A549 (cell line): Measurements from ENCODE around the gene ATP6V0C. TPM values are rescaled to one million over a fixed set of nuclear protein-coding genes. Genes with fewer than 3 reads are reported as not detected.

ENCODE experiments used
- ATAC-seq, 2 experiments: fragments of 200-7000 bp in 1 of 2; fragments of >200 bp in 1 of 2; cut with Nextera tagmentation in 1 of 2; cut with Tn5 transposase in 1 of 2; 3 replicates each; pipeline versions ENCODE4 v1.8.0 to v1.9.1; 2018 to 2020; ENCODE audit warnings: mild to moderate bottlenecking in 1 of 2, moderate library complexity in 1 of 2
- CTCF ChIA-PET: fragments of 300-600 bp; sonication (Branson Sonifier 250); formaldehyde crosslinking; extraction: SDS; loops from one replicate; lab custom pipeline; 2021; ENCODE audit warnings: antibody characterized with exemption, inconsistent platforms; lab: Yijun Ruan, JAX
- POLR2A ChIA-PET: fragments of 350-600 bp; formaldehyde crosslinking; extraction: SDS; loops from one replicate; lab custom pipeline; 2021; ENCODE audit warnings: antibody characterized with exemption, inconsistent platforms; lab: Yijun Ruan, JAX
- DNase-seq, 2 experiments: peaks; one replicate each; pipeline versions ENCODE4 v3.0.0 to v3.0.0-alpha.2; 2011 to 2016; ENCODE audit warnings: low read depth in 1 of 2, low spot score in 1 of 2
- FAIRE-seq: peaks from 2 replicates; lab custom pipeline; 2011; peaks lifted over from hg19 to GRCh38; lab: Jason Lieb, UNC
- H3K27ac ChIP-seq, 2 experiments: fragments of >200 bp; sonication (Bioruptor Twin); formaldehyde crosslinking; 3 replicates each; pipeline ENCODE4 v1.5.1; 2016 to 2017
- H3K4me1 ChIP-seq: fragments of >200 bp; sonication (Bioruptor Twin); formaldehyde crosslinking; 3 replicates; pipeline ENCODE4 v1.6.1; 2016
- H3K4me2 ChIP-seq: fragments of >200 bp; sonication (Bioruptor Twin); formaldehyde crosslinking; 3 replicates; pipeline ENCODE4 v1.6.1; 2016
- H3K4me3 ChIP-seq: fragments of >200 bp; sonication (Bioruptor Twin); formaldehyde crosslinking; 3 replicates; pipeline ENCODE4 v1.5.1; 2016
- H3K9me3 ChIP-seq: fragments of >200 bp; sonication (Bioruptor Twin); formaldehyde crosslinking; 3 replicates; pipeline ENCODE4 v1.6.1; 2016
- BHLHE40 ChIP-seq: IDR thresholded peaks from 2 replicates; pipeline ENCODE4 v1.6.1; 2012; ENCODE audit warnings: low read depth, low read length, inconsistent platforms
- CBX2 ChIP-seq: fragments of 200-600 bp; sonication (generic); IDR thresholded peaks from 2 replicates; pipeline ENCODE4 v1.6.1; 2016; ENCODE audit warnings: low read depth, mild to moderate bottlenecking, borderline replicate concordance
- CBX8 ChIP-seq: fragments of 200-600 bp; sonication (generic); IDR thresholded peaks from 2 replicates; pipeline ENCODE4 v1.6.1; 2016
- CHD2 ChIP-seq: fragments of 150-350 bp; IDR thresholded peaks from 2 replicates; pipeline ENCODE4 v1.6.1; 2014; ENCODE audit warnings: low read length; ENCODE audit not compliant: partially characterized antibody
- CHD4 ChIP-seq: fragments of 200-600 bp; sonication (generic); IDR thresholded peaks from 2 replicates; pipeline ENCODE4 v1.6.1; 2016; ENCODE audit warnings: antibody characterized with exemption, mild to moderate bottlenecking, borderline replicate concordance
- EHF ChIP-seq: fragments of 250-450 bp; sonication (Bioruptor Pico); IDR thresholded peaks from 2 replicates; pipeline ENCODE4 v1.5.0; 2020; ENCODE audit warnings: mild to moderate bottlenecking
- EHMT2 ChIP-seq: fragments of 200-600 bp; sonication (generic); IDR thresholded peaks from 2 replicates; pipeline ENCODE4 v1.6.1; 2016; ENCODE audit warnings: antibody characterized with exemption, low read depth, mild to moderate bottlenecking, moderate library complexity
- FOSL2 ChIP-seq, 2 experiments: fragments of 450-650 bp in 1 of 2; fragments of >200 bp in 1 of 2; sonication (Bioruptor Twin) in 1 of 2; formaldehyde crosslinking; IDR thresholded peaks; 2 replicates each; pipeline versions ENCODE4 v1.5.0 to v1.6.1; 2016 to 2020; ENCODE audit warnings: mild to moderate bottlenecking in 1 of 2, moderate library complexity in 1 of 2
- FOXS1 ChIP-seq: fragments of 250-450 bp; sonication (Bioruptor Pico); IDR thresholded peaks from 2 replicates; pipeline ENCODE4 v1.5.0; 2020; ENCODE audit warnings: mild to moderate bottlenecking, moderate library complexity
- GATA3 ChIP-seq: IDR thresholded peaks from 2 replicates; pipeline ENCODE4 v1.6.1; 2012; ENCODE audit warnings: borderline replicate concordance
- HEYL ChIP-seq: fragments of 250-450 bp; sonication (Bioruptor Pico); IDR thresholded peaks from 2 replicates; pipeline ENCODE4 v1.8.0; 2021; ENCODE audit warnings: mild to moderate bottlenecking, moderate library complexity
- HOXA7 ChIP-seq: fragments of 250-450 bp; sonication (Bioruptor Pico); IDR thresholded peaks from 2 replicates; pipeline ENCODE4 v1.5.0; 2020; ENCODE audit warnings: mild to moderate bottlenecking, moderate library complexity
- HOXB5 ChIP-seq: fragments of 250-450 bp; sonication (Bioruptor Pico); IDR thresholded peaks from 2 replicates; pipeline ENCODE4 v1.5.0; 2020; ENCODE audit warnings: mild to moderate bottlenecking, moderate library complexity
- JUN ChIP-seq, 2 experiments: fragments of >200 bp; sonication (Bioruptor Twin); formaldehyde crosslinking; IDR thresholded peaks; 2 replicates in 1 of 2; 3 replicates in 1 of 2; pipeline ENCODE4 v1.6.1; 2016 to 2017
- JUNB ChIP-seq: fragments of >200 bp; sonication (Bioruptor Twin); formaldehyde crosslinking; IDR thresholded peaks from 2 replicates; pipeline ENCODE4 v1.6.1; 2016
- KDM5A ChIP-seq: fragments of 200-600 bp; sonication (generic); IDR thresholded peaks from 2 replicates; pipeline ENCODE4 v1.6.1; 2016; ENCODE audit warnings: antibody characterized with exemption, mild to moderate bottlenecking
- MAFK ChIP-seq: fragments of 450-650 bp; IDR thresholded peaks from 2 replicates; pipeline ENCODE4 v1.6.1; 2014; ENCODE audit not compliant: partially characterized antibody
- NPAS2 ChIP-seq: fragments of 250-450 bp; sonication (Bioruptor Pico); IDR thresholded peaks from 2 replicates; pipeline ENCODE4 v1.8.0; 2022; ENCODE audit warnings: mild to moderate bottlenecking, moderate library complexity, borderline replicate concordance
- PHF8 ChIP-seq: fragments of 200-600 bp; sonication (generic); IDR thresholded peaks from 2 replicates; pipeline ENCODE4 v1.6.1; 2016; ENCODE audit warnings: low read depth, mild to moderate bottlenecking, antibody characterized with exemption, moderate library complexity, borderline replicate concordance
- POLR2A ChIP-seq: IDR thresholded peaks from 2 replicates; pipeline ENCODE4 v1.6.1; 2012; ENCODE audit warnings: mild to moderate bottlenecking, low read length
- RARB ChIP-seq: fragments of 250-450 bp; sonication (Bioruptor Pico); IDR thresholded peaks from 2 replicates; pipeline ENCODE4 v1.8.0; 2021; ENCODE audit warnings: mild to moderate bottlenecking, moderate library complexity
- RFX5 ChIP-seq: fragments of 450-650 bp; IDR thresholded peaks from 2 replicates; pipeline ENCODE4 v1.7.1; 2014; ENCODE audit warnings: antibody characterized with exemption, mild to moderate bottlenecking, moderate library complexity
- RNF2 ChIP-seq: fragments of 200-600 bp; sonication (generic); IDR thresholded peaks from 2 replicates; pipeline ENCODE4 v1.6.1; 2016; ENCODE audit warnings: low read depth, mild to moderate bottlenecking, antibody characterized with exemption, moderate library complexity, borderline replicate concordance
- SMC3 ChIP-seq: fragments of >200 bp; sonication (Bioruptor Twin); formaldehyde crosslinking; IDR thresholded peaks from 3 replicates; pipeline ENCODE4 v1.6.1; 2018; ENCODE audit warnings: inconsistent platforms
- SREBF2 ChIP-seq: fragments of 450-650 bp; IDR thresholded peaks from 2 replicates; pipeline ENCODE4 v1.6.1; 2014; ENCODE audit warnings: mild to moderate bottlenecking, moderate library complexity
- TFCP2L1 ChIP-seq: fragments of 250-450 bp; sonication (Bioruptor Pico); IDR thresholded peaks from 2 replicates; pipeline ENCODE4 v1.5.0; 2021; ENCODE audit warnings: mild to moderate bottlenecking
- TP53 ChIP-seq: fragments of 250-450 bp; sonication (Bioruptor Pico); IDR thresholded peaks from 2 replicates; pipeline ENCODE4 v1.5.0; 2021; ENCODE audit warnings: mild to moderate bottlenecking, moderate library complexity
- ZC3H11A ChIP-seq: fragments of 450-650 bp; IDR thresholded peaks from 2 replicates; pipeline ENCODE4 v1.6.1; 2014; ENCODE audit warnings: antibody characterized with exemption, mild to moderate bottlenecking
- ZFP36 ChIP-seq: fragments of 450-650 bp; IDR thresholded peaks from 2 replicates; pipeline ENCODE4 v1.6.1; 2014; ENCODE audit warnings: borderline replicate concordance; ENCODE audit not compliant: partially characterized antibody
- ZNF302 ChIP-seq: fragments of 250-450 bp; sonication (Bioruptor Pico); IDR thresholded peaks from 2 replicates; pipeline ENCODE4 v1.9.0; 2021; ENCODE audit warnings: inconsistent platforms, mild to moderate bottlenecking, moderate library complexity
- ZSCAN20 ChIP-seq: fragments of 250-450 bp; sonication (Bioruptor Pico); IDR thresholded peaks from 2 replicates; pipeline ENCODE4 v1.8.0; 2022; ENCODE audit warnings: mild to moderate bottlenecking, moderate library complexity
- WGBS: methylation state at CpG from one replicate; pipeline ENCODE4 v1.1.6; 2017; ENCODE audit errors: missing lambda C conversion rate; 5-methylcytosine and 5-hydroxymethylcytosine counted together
- polyA minus RNA-seq: library from RNA; depleted of rRNA, polyadenylated mRNA; stranded (reverse); fragments of >200 nt; gene quantifications from 2 replicates; pipeline ENCODE4 v1.2.3, GENCODE V29; 2011; rRNA and poly(A)+ RNA removed
- polyA plus RNA-seq, 4 experiments: library from polyadenylated mRNA; depleted of rRNA in 3 of 4; stranded (reverse); fragments of >200 nt; fragmentation: RNase III in 1 of 4; extraction: RNeasy Plus Mini Kit Qiagen cat#74134 plus additional on column Dnase treatment in 1 of 4; gene quantifications; 2 replicates in 3 of 4; 3 replicates in 1 of 4; pipeline ENCODE4 v1.2.3, GENCODE V29; 2011 to 2017
- TF ChIP-seq, protein P1 (sequence below): IDR thresholded peaks from 2 replicates; pipeline ENCODE4 v1.6.1; 2012; ENCODE audit warnings: low read depth, borderline replicate concordance
- TF ChIP-seq, protein P2 (sequence below): fragments of >200 bp; sonication (Bioruptor Twin); formaldehyde crosslinking; IDR thresholded peaks from 3 replicates; pipeline ENCODE4 v1.6.1; 2016
- TF ChIP-seq, protein P3 (sequence below): fragments of 200-600 bp; sonication (generic); IDR thresholded peaks from 2 replicates; pipeline ENCODE4 v1.6.1; 2016; ENCODE audit warnings: antibody characterized with exemption, mild to moderate bottlenecking, moderate library complexity
- TF ChIP-seq, protein P4 (sequence below): IDR thresholded peaks from 2 replicates; pipeline ENCODE4 v1.6.1; 2012
- TF ChIP-seq, protein P5 (sequence below): fragments of >200 bp; sonication (Bioruptor Twin); formaldehyde crosslinking; IDR thresholded peaks from 2 replicates; pipeline ENCODE4 v1.6.1; 2016

Gene ATP6V0C
- polyA plus RNA-seq (2011; rRNA removed) (9.4 and 14.7 TPM in 2 replicates), polyA plus RNA-seq (2017; fragmentation: RNase III; extraction: RNeasy Plus Mini Kit Qiagen cat#74134 plus additional on column Dnase treatment) (152 to 153 TPM (median 153 TPM) in 3 replicates), polyA minus RNA-seq (15.8 and 32.8 TPM in 2 replicates)
- 93.2 and 106 TPM in 2 replicates for polyA plus RNA-seq (2012; cell fraction: cytosol; rRNA removed)
- polyA plus RNA-seq (2012; cell fraction: nucleus; rRNA removed): 111 and 115 TPM in 2 replicates

DNA sequence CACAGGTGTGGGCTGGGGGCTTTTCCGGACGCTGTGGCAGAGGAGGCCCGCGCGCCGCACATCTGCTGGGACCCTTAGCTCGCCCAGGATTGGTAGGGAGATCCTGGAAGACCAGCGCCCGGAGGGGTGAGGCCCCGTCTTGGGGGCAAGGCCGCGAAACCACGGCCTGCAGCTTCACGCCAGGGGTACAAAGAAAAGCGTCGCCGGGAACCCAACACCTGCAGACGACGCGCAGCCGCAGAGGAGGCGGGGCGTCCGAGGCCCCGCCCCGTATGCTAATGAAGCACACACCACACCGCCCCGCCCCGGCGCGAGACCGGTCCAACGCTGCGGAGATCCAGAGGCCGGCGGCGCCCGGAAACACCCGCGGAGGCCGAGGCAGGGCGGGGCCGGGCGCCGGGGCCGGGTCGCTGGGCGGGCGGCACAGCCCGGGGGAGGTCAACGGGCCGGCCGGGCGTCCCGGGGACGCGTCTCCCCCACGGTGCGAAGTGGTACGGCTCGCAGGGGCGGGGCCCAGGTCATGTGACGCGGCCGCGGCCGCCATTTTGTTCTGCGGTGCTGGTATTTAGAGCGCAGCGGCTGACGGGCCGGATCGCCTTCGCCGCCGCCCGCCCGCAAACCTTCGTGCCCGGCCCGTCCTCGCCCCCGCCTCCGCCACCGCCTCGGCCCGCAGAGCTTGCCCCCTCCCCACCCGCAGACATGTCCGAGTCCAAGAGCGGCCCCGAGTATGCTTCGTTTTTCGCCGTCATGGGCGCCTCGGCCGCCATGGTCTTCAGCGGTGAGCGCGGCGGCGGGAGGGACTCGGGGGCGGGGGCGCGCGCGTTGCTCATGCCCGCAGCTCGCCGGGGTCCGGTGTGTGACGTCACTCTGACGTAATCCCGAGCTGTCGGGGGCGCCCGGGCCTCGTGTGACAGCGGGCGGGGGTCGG lies at the start of gene ATP6V0C:
Gene ATP6V0C, plus strand, starts transcription at position 548 of the 928 bp plus-strand sequence. Its CDS starts 152 bp downstream, at position 700.
- Histone ChIP-seq H3K4me1 (peaks cover 29% of the 10 kb centered on the region), H3K4me3 (peak within 1 kb of the TSS; percentile 84), H3K27ac (peak within 1 kb of the TSS; percentile 98 to 99), H3K4me2 (peak within 1 kb of the TSS; percentile 99), H3K9me3 (no peaks in the 10 kb centered on the region)
- peak; percentile 67 to 87 for ATAC-seq
- no peak for FAIRE-seq
- ChIA-PET CTCF (interaction anchor here (2.4 to 8.0 kb wide), 2 partner anchors 12 to 18 kb away, joined by 8 to 91 read pairs; partner anchors contain the start of gene CEMP1), POLR2A (no interaction called here)
- 40% methylated on average over 16 of the region's 122 CpGs for WGBS
- DNase-seq: peak; percentile 86
- TF ChIP-seq GATA3: no peak
- TF ChIP-seq, protein P1, sequence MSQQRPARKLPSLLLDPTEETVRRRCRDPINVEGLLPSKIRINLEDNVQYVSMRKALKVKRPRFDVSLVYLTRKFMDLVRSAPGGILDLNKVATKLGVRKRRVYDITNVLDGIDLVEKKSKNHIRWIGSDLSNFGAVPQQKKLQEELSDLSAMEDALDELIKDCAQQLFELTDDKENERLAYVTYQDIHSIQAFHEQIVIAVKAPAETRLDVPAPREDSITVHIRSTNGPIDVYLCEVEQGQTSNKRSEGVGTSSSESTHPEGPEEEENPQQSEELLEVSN: peak; percentile 68
- no peak for TF ChIP-seq CBX2
- no peak for TF ChIP-seq CHD2
- TF ChIP-seq TP53 (CRISPR knock-in tag): no peak
- TF ChIP-seq, protein P2, sequence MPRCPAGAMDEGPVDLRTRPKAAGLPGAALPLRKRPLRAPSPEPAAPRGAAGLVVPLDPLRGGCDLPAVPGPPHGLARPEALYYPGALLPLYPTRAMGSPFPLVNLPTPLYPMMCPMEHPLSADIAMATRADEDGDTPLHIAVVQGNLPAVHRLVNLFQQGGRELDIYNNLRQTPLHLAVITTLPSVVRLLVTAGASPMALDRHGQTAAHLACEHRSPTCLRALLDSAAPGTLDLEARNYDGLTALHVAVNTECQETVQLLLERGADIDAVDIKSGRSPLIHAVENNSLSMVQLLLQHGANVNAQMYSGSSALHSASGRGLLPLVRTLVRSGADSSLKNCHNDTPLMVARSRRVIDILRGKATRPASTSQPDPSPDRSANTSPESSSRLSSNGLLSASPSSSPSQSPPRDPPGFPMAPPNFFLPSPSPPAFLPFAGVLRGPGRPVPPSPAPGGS: peak; percentile 87; the same call in 2 of the 3 replicates
- 0 out of 2 replicates have a peak, but pooled peaks have one; percentile 27 for TF ChIP-seq RFX5
- no peak for TF ChIP-seq EHMT2
- TF ChIP-seq RNF2: 0 out of 2 replicates have a peak, but pooled peaks have one; percentile 76
- TF ChIP-seq CHD4: no peak
- peak; percentile 90 for TF ChIP-seq POLR2A
- peak; percentile 66 for TF ChIP-seq BHLHE40
- TF ChIP-seq FOSL2 (IDR thresholded peaks at IDR 0.05): no peak
- TF ChIP-seq FOSL2 (CRISPR knock-in tag; IDR thresholded peaks at IDR 0.05): peak; percentile 26; the same call in 1 of the 2 replicates
- peak; percentile 97 for TF ChIP-seq PHF8
- TF ChIP-seq RARB (CRISPR knock-in tag): no peak
- no peak for TF ChIP-seq HOXA7
- no peak for TF ChIP-seq JUNB
- TF ChIP-seq EHF (CRISPR knock-in tag): no peak
- no peak for TF ChIP-seq SREBF2
- TF ChIP-seq SMC3: no peak
- no peak for TF ChIP-seq ZFP36
- TF ChIP-seq TFCP2L1 (CRISPR knock-in tag): no peak
- no peak for TF ChIP-seq NPAS2 (CRISPR knock-in tag)
- TF ChIP-seq, protein P3, sequence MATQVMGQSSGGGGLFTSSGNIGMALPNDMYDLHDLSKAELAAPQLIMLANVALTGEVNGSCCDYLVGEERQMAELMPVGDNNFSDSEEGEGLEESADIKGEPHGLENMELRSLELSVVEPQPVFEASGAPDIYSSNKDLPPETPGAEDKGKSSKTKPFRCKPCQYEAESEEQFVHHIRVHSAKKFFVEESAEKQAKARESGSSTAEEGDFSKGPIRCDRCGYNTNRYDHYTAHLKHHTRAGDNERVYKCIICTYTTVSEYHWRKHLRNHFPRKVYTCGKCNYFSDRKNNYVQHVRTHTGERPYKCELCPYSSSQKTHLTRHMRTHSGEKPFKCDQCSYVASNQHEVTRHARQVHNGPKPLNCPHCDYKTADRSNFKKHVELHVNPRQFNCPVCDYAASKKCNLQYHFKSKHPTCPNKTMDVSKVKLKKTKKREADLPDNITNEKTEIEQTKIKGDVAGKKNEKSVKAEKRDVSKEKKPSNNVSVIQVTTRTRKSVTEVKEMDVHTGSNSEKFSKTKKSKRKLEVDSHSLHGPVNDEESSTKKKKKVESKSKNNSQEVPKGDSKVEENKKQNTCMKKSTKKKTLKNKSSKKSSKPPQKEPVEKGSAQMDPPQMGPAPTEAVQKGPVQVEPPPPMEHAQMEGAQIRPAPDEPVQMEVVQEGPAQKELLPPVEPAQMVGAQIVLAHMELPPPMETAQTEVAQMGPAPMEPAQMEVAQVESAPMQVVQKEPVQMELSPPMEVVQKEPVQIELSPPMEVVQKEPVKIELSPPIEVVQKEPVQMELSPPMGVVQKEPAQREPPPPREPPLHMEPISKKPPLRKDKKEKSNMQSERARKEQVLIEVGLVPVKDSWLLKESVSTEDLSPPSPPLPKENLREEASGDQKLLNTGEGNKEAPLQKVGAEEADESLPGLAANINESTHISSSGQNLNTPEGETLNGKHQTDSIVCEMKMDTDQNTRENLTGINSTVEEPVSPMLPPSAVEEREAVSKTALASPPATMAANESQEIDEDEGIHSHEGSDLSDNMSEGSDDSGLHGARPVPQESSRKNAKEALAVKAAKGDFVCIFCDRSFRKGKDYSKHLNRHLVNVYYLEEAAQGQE: no peak
- peak; percentile 64 to 94; a peak in 3 of 5 replicates for TF ChIP-seq JUN (IDR thresholded peaks at IDR 0.05)
- TF ChIP-seq HEYL (CRISPR knock-in tag): no peak
- no peak for TF ChIP-seq FOXS1 (CRISPR knock-in tag)
- peak; percentile 53; the same call in 1 of the 2 replicates for TF ChIP-seq KDM5A
- no peak for TF ChIP-seq HOXB5 (CRISPR knock-in tag)
- no peak for TF ChIP-seq ZSCAN20 (CRISPR knock-in tag)
- TF ChIP-seq, protein P4, sequence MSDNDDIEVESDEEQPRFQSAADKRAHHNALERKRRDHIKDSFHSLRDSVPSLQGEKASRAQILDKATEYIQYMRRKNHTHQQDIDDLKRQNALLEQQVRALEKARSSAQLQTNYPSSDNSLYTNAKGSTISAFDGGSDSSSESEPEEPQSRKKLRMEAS: peak; percentile 69
- no peak for TF ChIP-seq ZNF302 (CRISPR knock-in tag)
- no peak for TF ChIP-seq ZC3H11A
- no peak for TF ChIP-seq CBX8
- no peak for TF ChIP-seq MAFK
- TF ChIP-seq, protein P5, sequence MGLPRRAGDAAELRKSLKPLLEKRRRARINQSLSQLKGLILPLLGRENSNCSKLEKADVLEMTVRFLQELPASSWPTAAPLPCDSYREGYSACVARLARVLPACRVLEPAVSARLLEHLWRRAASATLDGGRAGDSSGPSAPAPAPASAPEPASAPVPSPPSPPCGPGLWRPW: no peak
